ENCODE measurements around the gene ETV3L.

Gene ETV3L

GRCh38 chr1:157099633-157100009 is at the start of gene ETV3L:
Gene ETV3L (minus strand): TSS chr1:157099808. CDS start chr1:157099523, 285 bp downstream.
- peak in 1 of 2 donors; percentile 34 for DNase-seq

GRCh38 chr1:157147906-157148700 is 48.5 kb upstream of the ETV3L start:
- DNase-seq, result no peak

- DNase-seq, result no peak
Observed at GRCh38 chr1:157147037-157147436, 47.4 kb upstream of the ETV3L start.

DNA sequence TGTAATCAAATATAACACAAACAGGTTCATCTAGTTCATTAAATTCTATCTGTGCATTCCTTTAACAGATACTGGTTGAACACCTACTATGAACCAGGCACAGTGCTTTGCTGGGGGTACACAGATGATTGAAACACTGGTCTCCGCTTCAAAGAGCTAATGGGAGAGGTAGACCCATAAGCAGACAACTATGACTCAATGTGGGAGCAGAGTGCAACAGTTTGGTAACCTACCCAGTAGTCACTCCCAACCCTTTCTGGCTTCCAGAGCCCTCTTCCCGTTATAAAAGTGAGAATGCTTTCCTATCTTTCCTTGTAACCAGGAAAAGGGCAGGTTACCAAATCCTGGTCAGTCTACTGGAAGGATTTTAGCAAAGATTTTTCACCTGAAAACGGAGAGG is 46.6 kb upstream of the ETV3L start:
- no peak for DNase-seq

- no peak for DNase-seq
Observed at GRCh38 chr1:157145076-157145475, 45.5 kb upstream of the ETV3L start.

GRCh38 chr1:157144509-157144908 is 44.9 kb upstream of the ETV3L start:
- no peak for DNase-seq

DNA sequence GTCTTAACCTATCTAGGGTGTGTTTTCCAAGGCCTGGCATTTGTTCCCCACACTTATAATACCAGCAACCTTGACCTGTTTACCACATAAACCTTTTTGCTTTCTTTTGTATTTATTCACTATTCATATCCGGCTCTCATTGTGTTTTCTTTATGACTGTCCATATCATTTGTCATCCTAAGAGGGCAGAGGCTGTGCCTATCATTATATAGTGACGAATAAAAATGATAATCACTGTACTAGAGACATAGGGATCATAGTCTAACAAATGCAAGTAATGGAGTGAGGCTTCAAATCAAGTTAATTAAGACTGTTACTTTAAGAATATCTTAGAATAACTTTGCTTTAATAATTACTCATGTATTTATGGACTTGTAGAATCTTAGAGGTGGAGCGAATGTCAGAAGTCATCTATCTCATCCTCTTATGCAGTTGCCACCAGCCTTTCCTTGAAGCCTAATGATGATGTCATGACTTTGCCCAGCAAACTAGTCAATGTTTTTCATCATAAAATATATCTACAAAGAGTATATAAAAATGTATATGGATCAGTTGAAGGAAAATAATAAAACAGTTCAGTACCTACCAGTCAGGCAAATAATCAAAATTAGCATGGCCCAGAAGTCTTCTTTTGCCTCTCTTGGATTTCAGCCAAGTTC is 43.3 kb upstream of the ETV3L start:
- DNase-seq, result no peak

GRCh38 chr1:157142201-157142600 is 42.6 kb upstream of the ETV3L start:
- DNase-seq, result no peak

DNA sequence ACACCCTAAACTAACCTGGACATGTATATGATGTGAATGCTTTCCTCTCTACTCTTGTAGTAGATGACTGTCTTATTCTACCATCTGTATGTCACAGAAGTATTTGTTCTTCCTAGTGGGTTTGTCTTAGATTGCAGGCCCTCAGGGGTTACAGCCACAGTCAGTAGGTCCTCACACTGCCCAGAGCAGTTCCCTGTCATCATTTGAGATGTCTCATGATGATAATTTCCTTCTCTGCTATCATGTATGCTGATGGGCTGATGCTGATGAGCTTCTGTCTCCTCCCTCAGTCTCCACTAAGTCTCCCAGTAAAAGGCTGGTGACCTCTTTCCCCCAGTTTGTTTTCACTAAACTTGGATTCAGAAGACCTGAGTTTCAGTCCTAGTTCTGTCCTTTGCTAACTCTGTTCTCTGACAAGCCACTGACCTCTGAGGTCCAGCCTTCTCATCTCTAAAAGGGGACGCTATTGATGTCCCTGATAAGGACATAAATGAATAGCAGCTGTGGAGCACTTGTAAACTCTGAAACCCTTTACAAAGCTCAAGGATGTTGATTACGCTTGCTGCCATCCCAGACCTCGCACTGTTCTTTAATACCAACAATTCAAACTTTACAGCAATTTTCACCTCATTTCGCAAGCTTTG is 41.7 kb upstream of the ETV3L start:
- DNase-seq, result no peak

GRCh38 chr1:157140063-157140588 is 40.5 kb upstream of the ETV3L start:
- DNase-seq, result no peak

DNA sequence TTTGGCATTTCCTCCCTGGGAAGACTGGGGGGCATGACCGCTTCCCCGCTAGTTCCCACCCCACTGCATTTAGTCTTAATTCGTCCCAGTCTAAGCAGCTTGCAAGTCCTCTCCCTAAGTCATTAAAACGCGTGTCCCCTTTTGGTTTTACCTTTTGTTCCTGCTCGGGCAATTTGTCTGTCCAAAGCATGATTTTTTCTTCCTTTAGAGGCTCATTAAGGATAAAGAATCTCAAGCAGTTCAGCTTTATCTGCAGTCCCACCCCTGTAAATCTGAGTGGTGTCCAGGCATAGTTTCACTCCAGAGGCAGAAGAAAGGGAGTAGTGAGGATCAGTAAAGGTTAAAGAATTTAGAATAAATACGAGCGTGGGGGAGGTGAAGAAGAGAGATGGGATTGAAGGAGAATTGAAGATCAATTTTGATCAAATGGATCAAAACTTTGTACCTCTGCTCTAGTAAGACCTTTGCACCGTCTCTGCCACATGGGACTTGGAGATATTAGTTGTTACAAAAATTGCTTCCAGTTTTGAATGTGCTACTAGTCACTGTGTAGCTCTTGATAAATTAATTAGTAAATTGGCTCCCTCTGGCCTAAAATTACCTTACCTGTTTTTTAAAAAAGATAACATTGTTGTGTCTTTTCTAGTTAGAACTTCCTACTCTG is 39.6 kb upstream of the ETV3L start:
- DNase-seq, result no peak

GRCh38 chr1:157138220-157139051 is 38.8 kb upstream of the ETV3L start, which contains the start of gene ETV3:
Gene ETV3 (minus strand): TSS chr1:157138395. CDS start chr1:157136352, 2,043 bp downstream.
- DNase-seq, result peak; percentile 91

- DNase-seq, result peak in 1 of 2 donors; percentile 33
Observed at GRCh38 chr1:157137408-157138219, 38.0 kb upstream of the ETV3L start.

- no peak for DNase-seq
Observed at GRCh38 chr1:157137046-157137407, 37.4 kb upstream of the ETV3L start.

DNA sequence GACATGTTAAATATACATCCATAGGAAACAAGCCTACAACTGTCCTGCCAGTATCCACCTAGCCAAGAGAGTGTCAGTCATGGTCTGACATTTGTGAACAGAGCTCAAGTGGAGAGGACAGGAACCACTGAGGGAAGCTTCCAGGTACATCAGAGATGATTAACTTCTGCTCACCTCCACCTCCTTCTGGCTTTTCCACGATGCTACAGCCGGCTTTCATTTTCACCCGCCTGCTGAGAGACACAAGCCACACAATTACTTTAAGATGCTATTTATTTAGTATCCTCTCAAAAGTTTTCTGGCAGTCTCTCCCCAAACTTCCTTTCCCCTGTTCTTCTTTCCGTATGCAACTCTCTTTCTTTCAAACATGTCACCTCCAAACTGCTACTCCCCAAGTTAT is 36.5 kb upstream of the ETV3L start:
- no peak for DNase-seq

DNA sequence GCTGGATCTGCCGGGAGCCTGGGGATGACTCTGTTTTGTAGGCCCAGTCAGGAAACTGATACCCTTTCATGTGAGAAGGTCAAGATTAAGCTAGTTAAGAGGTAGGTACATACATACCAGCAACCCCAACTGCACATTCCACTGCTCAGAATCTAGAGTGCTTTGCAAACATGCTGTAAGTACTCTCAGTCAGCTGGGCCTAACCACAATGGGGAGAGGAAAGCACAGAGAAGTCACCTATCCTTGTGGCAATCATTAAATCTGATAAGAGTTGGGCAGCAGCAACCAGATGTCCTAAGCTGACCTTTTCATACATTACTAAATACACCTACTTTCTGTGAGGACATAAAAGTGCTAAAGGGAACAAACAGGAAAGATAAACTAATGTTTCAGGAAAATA is 36.0 kb upstream of the ETV3L start:
- no peak for DNase-seq

DNA sequence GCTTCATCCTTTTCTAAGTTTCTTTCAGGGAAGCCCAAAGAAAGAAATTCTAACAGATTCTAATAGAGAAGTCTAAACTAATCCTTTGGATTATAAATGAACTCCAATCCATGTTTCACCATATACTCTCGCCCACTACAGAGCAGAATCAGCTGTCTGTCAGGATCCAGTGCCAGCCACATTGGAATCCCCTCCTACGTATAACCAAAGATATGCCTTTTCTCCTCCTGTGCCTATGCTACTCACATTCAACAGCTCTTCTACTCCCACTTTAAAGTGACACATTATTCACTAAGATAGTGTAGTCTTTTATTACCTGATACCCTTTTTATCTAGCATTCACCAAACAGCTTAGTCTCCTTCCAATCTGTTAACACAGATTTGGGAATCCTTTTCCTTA is 35.5 kb upstream of the ETV3L start:
- DNase-seq, result no peak

- DNase-seq, result no peak
Observed at GRCh38 chr1:157134442-157134841, 34.8 kb upstream of the ETV3L start.

DNA sequence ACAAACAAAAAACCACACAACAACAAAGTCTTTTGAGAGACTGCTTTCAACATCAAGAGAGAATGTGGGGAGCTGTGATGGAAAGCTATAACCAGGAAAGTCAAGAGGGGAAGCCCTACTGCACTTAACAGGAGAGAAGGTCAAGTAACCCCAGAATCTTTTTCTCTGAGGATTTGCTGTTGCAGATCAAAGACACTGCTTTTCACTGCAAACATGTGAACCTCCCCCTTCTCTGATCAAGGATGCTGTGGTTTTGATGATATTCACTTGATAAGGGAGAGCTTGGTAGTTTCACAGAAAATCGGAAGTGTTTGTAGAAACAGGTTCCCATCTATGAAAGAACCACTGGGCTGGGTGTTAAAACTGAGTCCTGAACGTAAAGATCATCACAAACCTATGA is 33.8 kb upstream of the ETV3L start:
- peak; percentile 36 to 84 for DNase-seq

DNA sequence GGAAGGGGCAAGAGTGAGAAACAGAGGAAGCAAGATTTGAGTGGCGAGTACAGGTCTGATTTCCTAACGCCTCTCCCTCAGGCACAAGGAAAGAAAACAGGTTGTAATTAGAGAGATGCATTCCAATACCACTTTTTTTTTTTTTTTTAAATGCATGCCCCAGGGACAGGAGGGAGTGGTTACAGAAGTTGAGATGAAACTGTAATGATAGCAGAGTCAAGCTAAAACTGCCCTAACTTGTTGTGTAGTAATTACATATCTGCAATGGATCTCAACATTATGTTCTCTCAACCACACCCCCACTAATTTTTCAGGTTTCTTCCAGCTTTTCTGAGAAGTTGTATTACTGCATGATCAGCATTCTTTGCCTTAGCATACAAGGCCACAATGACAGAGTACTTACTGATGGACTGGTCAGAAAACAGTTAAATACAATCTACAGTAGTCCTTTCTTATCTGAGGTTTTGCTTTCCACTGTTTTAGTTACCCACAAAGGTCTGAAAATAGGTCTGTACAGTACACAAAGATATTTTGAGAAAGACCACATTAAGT is 33.1 kb upstream of the ETV3L start:
- no peak for DNase-seq

- no peak for DNase-seq
Observed at GRCh38 chr1:157132111-157132510, 32.5 kb upstream of the ETV3L start.

Measured in CD4-positive, alpha-beta T cell treated with Interleukin-4 for 1 hour (primary cell).